ENCODE data around the gene SIGLEC10.
A peak's percentile ranks its signal among the peaks of the same experiment; 100 is the strongest.
"Not testable (repeated sequence)": the region's sequence is repeated elsewhere in the genome, so short reads cannot be mapped to it uniquely, and the experiment has no call there.

Gene SIGLEC10

DNA sequence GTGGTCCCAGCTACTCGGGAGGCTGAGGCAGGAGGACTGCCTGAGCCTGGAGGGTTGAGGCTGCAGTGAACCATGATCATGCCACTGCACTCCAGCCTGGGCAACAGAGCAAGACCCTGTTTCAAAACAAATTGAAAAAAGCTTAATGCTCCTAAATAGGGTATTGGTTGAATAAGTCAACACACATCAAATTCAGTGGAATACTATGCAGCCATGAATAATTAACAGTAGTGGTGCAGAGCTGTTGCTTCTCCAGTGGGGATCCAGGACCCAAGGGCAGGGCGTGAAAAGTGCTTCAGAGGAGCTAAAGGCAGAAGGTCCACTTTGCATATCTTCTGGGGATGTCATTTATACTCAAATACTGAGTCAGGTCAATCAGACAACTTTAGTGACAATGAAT is 22.6 kb upstream of the SIGLEC10 start:
- DNase-seq: no peak

DNA sequence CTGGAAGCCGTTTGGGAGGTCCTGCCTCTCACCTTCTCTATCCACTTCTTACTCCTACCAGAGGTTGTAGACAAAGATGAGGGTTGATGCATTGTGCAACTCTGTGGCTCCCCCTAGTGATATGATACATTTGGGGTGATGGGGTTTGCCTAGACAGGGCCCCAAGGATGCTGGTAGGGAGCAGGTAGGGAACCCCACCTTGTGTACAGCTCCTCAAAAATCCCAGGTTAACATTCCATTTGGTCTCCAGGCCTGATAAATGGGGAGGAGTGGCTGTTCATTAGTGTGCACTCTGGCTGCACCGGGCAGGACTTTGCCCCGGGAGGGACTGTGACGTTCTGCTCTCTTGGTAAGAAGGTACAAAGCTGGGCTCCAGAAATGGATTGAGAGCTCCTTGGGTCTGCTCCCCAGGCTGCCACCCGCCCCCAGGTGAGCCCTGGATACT is 21.6 kb upstream of the SIGLEC10 start:
- DNase-seq: no peak

DNA sequence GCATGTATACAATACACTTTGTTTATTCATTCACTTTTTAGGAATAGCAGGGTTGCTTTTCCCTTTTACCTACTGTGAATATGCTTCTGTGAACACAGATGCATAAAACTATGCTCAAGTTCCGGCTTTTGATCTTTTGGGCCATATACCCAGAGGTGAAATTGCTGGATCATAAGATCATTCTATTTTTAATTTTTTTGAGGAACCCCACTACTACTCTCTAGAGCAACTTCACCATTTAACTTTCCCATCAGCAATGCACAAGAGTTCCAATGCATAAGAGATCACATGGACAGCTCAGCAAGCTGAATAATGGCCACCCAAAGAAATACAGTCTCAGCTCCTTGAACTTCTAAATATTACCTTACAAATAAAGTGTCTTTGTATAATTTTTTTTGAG is 17.0 kb upstream of the SIGLEC10 start:
- no peak for DNase-seq

DNA sequence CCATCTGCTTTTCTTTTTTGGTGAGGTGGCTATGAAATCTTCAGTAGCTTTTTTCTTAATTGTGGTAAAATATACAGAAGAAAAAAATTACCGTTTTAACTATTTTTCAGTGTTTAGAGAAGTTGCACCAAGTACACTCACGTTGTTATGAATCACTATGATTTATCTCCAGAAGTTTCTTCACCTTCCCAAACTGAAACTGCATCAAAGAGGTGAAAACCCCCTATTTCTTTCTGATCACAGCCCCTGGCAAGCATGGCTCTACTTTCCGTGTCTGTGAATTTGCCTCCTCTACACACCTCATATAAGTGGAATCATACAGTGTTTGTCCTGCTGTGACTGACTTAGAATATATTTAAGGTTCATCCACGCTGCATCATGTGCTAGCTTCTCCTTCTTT is 15.6 kb upstream of the SIGLEC10 start:
- DNase-seq: no peak

DNA sequence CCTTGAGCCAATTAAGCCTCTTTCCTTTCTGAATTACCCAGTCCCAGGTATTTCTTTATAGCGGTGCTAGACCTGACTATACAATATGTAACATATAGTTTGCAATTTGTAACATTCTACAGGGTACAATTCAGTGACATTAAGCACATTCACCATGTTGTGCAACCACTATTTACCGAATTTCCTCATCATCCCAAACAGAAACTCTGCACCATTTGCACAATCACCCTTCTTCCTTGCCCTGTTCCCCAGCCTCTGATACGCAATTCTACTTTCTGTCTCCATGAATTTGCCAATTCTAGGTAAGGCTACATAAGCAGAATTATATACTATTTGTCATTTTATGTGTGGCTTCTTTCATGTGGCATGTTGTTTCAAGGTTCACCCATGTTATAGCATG is 13.7 kb upstream of the SIGLEC10 start:
- DNase-seq: no peak

DNA sequence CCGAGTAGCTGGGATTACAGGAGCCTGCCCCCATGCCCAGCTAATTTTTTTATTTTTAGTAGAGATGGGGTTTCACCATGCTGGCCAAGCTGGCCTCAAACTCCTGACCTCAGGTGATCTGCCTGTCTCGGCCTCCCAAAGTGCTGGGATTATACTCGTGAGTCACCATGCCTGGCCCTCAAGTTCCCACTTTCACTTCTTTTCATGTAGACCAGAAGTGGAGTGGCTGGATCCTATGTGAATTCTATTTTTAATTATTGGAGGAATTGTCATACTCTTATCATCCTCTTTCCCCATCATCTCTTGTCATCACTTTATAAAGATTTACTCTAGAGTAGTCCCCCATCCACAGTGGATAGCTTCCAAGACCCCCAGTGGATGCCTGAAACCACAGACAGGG is 12.8 kb upstream of the SIGLEC10 start:
- DNase-seq: no peak

DNA sequence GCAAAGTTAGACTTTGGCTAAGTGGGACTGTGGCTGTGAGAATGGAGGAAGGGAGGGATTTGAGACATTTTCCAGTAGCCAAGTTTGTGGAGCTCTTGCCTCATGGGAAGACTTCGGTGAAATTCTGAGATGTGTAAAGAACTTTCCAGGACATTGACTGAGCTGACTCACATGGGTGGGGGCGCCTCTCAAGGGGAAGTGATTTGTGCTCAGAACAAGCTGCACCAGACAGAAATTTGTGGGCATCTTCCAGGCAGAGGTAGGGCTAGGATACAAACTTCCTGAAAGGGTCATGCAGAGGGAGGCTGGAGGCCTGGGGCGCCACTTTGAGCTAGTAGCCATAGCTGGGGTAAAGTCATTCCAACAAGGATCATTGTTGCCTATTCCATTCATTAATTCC is 9.8 kb upstream of the SIGLEC10 start:
- DNase-seq: no peak

DNA sequence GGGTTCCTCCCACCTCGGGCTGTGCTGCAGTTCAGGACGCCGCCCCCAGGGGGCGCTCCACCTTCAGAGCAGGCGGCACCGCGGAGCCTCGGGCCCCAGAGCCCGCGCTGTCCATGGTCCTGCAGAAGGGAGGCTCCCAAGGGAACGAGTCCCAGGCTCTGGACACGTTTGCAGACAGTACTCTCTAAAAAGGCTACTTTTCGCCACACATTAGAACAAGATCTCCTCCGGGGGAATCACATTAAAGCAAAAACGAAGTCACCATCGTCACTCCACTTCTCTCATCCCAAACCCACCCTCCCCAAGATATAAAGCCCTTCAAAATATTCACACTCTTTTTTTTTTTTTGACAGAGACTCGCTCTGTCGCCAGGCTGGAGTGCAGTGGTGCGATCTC is 4.6 kb upstream of the SIGLEC10 start:
- peak; percentile 63 to 92 (median 79) for DNase-seq

DNA sequence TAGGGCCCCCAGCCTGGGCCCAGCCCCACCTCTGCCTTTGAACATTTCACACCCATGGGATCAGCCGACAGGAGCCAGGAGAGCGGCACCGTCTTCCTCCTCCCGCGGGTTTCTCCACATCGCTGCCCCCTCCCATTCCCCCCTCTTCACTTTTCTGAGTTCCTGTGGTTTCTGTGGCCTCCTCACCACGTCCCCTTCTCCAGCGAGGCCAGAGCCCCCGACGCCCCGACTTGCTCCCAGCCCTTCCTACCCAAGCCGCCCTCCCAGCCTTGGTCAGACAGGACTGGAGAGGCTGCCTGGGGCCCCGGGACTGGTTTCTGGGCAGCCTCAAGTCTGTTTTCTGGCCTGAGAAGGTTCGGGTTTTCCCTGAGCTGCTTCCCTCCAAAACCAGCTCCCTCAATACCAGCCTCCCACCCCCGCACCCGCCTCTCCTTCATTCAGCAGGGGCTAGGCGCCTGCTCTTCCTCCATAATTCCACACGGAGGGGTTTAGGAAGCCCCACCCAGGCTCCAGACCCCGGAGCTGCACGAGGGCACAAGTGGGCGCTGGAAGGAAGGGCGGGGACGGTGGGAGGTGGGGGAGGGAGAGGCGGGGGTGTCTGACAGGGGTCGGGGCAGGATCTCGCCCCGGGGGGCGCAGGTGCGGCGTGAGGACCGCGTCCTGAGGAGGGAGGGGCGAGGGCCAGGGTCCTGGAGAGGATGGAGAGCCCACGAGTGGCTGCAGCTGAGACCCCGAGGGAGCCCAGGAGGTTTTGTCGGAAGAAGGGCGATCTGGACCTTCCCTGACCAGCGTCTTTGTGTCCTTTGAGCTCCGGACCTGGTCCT is 4.0 kb upstream of the SIGLEC10 start:
- DNase-seq: no peak

DNA sequence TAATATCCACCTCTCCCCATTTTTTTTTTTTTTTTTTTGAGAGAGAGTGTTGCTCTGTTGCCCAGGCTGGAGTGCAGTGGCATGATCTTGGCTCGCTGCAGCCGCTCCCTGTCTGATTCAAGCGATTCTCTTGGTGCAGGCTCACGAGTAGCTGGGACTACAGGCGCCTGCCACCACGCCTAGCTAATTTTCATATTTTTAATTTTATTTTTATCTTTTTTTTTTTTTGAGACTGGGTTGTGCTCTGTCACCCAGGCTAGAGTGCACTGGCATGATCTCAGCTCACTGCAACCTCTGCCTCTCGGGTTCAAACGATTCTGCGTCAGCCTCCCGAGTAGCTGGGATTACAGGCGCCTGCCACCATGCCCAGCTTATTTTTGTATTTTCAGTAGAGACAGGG is 3.1 kb upstream of the SIGLEC10 start:
- not testable (repeated sequence) for DNase-seq

DNA sequence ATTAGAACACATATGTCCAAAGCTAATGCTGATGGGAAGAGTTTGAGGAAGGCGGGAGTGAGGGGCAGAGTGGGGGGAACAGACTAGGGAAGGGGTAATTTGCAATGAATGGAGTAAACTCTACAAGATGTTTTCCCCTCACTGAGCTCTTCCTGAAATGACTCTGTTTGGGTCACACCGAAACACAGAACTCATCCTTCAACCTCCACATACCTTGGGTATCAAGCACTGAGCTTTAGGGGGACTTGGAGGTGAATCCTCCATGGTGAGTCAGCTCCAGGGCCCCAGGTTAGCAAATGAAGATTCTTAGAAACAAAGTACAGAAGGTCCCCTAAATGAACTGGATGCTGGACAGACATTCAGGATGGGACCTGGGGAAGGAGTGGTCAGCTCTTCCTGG is 1.3 kb upstream of the SIGLEC10 start:
- no peak for DNase-seq

DNA sequence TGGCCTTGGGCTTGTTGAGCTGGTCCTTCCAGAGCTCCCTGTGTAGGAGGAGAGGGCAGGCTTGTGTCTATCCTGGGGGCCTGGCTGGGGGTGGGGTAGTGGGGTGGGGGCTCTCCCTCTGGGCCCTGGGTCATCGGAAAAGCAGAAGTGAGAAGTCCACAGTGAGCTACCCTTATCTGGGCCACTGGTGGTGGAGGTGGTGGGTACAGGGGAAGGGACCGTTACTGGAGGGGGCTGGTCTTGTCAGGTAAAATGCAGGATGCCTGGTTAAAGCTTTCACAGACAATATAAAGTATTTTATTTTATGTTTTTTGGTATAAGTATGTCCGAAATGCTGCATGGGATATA is 342 bp upstream of the SIGLEC10 start:
- DNase-seq: no peak

DNA sequence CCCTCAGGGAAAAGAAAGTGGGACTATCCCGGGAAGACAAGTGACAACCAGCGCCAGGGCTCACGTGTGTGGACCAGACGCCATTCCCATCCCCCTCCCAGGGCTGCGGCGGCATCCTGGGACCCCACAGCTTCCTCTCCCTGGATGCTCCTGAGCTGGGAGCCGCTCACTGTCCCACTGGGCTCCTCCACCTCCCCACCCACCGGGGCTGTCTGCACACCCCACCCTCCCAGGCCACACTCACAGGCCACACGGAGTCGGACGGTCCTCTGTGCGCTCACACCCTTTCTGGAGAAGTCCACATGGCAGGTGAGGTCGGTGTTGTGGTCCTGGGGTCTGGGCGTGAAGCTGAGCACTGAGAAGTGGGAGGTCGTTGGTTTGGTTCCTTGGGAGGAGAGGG is 1.0 kb downstream of the SIGLEC10 start:
- not testable (repeated sequence) for DNase-seq

DNA sequence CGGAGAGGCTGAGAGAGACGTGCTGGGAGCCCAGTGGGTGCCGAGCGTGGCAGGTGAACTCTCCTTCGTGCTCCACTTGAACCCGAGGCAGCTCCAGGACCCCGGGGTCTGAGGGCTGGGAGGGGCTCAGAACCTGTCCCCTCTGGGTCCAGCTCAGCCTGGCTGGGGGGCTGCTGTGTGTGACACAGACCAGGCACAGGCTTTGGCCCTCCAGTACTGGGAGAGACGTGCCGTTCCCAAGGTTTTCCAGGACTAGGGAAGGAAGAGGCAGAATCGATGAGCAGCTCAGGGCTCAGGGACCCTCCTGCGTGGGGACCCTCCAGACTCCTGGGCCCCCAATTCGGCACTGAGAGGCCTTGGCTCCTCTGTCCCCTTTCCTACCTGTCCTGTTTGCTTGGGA is 2.3 kb downstream of the SIGLEC10 start:
- DNase-seq: no peak

DNA sequence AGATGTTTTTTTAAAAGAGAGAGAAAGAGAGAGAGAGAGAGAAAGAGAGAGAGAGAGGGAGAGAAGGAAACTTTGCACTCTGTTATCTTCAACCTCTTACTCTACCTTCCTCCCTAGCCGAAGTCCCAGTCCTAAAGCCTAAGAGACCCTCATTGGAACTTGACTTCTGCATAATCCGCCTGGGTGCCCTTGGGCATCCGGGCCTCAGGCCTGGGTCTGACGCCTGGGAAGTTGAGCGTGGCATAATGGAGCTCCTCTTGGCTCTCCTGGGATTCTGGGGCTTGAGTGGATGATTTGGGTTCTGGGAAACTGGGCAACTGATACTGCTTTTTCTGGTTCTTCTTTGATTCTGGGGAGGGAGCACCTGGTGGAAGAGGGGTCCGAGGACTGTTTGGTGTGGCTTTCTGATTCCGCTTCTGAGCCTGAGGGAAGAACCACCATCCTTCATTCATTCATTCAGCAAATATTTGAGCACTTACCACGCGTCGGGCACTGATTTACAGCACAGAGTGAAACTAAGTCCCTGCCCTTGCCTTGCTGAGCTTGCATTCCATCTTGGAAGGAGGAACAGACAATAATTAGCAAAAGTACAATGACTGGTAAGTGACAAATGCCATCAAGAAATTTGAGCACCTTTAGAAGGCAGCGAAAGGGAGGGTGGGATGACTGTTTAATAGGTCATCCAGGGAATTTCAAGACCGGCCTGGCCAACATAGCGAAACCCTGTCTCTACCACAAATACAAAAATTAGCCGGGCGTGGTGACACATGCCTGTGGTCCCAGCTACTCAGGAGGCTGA is 6.3 kb downstream of the SIGLEC10 start:
- no peak for DNase-seq

DNA sequence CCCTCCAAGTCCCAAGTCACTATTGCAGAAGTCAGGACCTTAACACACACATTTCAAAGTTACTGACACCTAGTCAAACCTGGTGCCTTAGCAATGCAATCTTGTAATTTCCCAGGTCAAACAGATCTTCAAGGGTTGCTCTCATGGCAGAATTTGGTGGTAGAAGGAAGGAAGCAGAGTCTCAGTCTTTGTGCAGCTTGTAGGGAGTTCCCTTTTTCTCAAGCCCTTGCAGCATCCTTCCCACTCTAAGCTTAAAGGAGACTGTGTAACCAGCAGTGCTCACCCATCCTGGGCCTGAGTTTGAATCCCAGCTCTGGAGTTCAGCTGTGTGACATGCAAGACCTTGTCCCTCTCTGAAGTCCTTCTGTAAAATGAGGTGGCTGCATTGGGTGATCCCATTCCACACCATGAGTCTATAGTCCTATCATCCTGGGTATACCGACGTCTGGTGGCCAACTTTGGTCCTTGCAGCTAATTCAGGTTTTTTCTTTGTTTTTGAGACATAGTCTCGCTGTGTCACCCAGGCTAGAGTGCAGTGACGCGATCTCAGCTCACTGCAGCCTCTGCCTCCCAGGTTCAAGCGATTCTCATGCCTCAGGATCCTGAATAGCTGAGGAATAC is 9.8 kb downstream of the SIGLEC10 start:
- no peak for DNase-seq

DNA sequence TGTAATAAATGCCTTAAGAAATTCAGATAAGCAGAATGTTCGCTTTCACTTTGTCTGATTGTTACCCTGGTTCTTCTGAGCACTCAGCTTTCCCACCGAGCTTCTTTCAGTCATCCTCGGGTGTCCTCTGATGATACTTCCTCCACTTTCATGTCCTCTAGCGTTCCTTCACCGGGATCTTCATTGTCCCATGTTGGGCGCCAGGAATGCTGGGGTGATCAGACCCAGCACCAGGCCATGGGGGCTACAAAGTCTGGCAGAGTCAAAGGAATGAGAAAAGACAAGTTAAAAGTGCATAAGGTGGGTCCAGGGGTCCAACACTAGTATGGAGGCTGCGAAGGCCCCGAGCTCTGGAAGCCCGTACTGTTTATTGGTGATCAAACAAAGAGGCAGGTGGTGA is 15.3 kb downstream of the SIGLEC10 start:
- DNase-seq: no peak

DNA sequence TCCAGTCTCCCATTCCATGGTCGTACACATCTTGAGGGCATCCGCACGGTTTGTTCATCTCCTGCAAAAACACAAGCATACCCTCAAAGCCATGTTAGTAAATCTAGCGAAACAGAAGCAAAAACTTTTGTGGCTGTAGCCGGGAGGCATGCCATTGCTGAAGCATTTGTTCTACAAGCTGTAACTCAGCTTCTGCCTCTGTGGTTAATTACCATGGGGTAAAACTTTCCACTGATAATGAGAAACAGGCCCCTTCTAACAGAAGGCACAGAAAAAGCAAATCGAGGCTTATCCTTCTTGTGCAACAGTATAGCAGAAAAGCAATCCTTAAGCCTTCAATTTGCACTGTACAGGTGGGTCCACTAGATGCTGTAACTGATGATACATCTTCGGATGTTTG is 17.5 kb downstream of the SIGLEC10 start:
- DNase-seq: not testable (repeated sequence)

DNA sequence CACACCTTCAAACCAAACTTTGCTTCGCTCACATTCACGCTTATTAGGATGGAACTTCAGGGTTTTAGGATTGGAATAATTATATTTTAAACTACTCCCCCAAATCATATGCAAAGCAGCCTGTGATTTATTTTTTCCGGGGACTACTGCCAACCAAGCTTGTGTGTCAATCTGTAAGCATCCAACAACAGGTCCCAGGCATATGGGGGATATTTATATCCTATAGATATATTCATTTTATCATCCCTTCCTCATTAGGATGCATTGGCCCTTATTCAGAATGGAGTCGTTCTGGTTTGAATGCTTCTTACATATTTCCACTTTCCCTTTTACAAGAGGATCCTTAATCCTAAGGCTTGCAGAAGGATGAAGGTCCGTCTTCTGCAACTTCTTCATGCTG is 18.2 kb downstream of the SIGLEC10 start:
- DNase-seq: no peak

DNA sequence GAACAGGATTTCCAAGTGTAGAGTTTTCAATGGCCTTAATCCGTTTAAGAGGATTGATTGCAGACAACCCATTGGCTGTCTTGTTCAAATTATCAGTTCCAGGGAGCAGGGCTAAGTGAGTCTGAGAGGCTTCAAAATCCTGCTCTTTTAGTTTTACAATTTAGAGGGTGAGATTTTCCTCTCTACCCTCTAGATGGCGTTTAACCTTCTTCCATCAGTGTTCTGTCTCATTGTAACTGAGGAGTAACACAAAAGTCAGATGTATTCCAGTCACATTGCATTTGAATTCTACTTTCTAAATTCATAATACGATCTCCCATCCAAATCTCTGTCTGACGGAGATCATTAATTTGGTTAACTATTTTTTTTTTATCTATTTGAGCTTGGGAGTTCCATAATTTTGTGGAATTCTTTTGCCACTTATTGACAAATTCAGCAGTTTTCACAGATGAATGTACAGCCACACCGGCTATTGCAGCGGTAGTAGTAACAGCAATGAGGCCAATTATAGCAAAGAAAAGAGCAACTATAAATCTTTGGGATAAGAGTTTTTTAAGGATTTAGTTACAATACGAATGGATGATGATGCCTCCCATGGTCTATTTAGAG is 19.2 kb downstream of the SIGLEC10 start:
- no peak for DNase-seq

DNA sequence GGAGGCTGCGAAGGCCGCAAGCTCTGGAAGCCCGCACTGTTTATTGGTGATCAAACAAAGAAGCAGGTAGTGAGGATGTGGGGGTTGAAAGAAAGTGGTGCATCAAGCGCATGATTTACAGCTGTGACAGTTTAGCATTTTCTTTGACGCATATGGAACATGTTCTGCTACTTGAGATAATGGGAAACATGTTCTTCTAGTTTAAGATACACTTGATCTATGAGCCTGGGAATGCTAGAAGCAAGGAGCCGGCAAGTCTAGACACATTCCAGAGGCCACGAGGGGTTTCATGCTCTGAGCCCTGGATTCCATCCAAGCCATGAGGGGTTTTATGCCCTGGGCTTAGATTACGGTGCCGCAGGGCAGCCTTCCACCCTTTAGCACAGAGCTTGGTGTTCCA is 20.0 kb downstream of the SIGLEC10 start:
- not testable (repeated sequence) for DNase-seq

DNA sequence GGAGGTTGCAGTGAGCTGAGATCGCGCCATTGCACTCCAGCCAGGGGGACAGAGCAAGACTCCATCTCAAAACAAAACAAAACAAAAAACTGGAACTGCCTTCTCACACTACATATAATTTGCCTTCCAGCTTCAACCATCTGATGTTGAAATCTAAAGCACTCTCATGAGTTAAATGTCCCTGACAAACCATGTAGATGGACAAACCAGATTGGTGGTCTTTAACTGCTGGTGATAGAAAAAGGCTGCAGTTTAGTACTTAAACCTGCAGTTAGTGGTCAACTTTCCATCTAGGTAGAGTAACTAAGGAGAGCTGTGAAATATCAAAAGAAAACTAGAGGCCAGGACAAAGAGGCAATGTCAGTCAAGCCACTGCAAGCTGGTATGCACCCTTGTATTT is 21.3 kb downstream of the SIGLEC10 start:
- no peak for DNase-seq

DNA sequence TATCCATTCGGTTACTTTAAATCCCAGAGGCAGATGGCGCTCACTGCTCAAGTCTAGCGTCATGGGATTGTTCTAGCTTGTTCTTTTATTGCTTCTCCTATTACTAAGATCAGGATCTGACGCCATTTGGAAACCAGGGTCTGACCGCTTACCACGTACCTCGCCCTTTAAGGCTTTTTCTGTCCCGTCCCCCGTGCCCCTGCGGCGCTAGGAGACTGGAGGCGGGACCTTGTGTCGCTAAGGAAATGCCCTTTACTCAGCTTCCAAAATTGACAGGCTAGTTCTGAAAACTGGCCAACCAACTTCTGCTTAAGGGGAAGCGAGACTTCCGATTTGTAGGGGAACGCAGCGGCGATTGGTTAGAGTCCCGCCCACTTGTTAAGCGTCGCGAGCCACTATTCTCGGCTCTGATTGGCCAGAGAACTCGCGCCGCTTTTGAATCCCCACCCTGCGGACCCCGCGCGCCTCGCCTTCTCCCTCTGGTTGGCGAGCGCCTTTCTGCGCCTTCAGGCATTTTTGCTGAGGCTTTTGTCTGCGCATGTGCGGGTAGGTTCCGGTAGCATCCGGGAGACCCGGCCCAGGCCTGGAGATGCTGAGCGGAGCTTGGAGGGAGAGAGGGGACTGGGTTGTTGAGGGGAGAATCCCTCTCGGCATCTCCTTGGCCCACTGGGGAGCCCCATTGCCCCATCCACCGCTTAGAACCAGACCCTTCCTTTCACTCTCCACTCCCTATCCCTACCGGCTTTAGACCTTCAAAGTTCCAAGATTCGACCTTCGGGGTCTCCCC is 23.2 kb downstream of the SIGLEC10 start:
- peak; percentile 65 to 77 (median 70) for DNase-seq
